IPS DF 19.7 (cell line): ENCODE measurements around the gene SEMA4F.

Experiments used
- DNase-seq: peaks from one replicate; pipeline ENCODE4 v3.0.0-alpha.2; 2013; ENCODE audit warnings: low read depth, low spot score

Gene SEMA4F

GRCh38 chr2:74707837-74708236, 53.8 kb downstream of the SEMA4F start:
- no peak for DNase-seq

DNA sequence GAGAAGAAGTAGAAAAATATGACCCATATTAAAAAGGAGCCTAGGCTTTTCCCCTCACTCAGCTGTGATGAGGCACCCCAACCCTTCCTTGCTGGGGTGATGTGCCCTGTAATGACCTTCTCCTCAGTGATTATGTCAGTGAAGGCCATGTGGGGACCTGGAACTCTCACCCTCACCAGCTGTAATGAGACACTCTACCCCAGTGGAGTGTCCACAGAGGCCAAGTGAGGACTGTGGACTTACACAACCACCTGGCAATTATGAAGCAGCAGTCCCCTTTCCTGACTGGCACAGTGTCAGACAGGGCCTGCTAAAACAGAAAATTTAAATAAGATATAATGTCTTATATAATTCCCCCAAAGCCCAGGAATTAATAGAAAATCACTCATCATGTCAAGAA, 54.2 kb downstream of the SEMA4F start:
- DNase-seq = no peak

DNA sequence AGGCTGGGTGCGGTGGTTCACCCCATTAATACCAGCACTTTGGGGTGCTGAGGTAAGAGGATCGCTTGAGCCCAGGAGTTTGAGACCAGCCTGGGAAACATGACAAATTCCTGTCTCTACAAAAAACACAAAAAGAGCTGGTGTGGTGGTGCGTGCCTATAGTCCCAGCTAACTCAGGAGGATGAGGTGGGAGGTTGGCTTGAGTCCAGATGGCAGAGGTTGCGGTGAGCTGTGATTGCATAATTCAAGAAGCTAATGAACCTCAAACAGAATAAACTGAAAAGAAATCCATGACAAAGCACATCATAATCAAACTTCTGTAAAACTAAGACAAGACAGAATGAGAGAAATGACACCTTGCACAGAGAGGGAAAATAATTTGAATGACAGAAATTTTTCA, 54.8 kb downstream of the SEMA4F start:
- DNase-seq = no peak

GRCh38 chr2:74712223-74713053, 58.4 kb downstream of the SEMA4F start:
- no peak for DNase-seq

- DNase-seq = no peak
Measured at GRCh38 chr2:74714691-74715080, 60.6 kb downstream of the SEMA4F start.

DNA sequence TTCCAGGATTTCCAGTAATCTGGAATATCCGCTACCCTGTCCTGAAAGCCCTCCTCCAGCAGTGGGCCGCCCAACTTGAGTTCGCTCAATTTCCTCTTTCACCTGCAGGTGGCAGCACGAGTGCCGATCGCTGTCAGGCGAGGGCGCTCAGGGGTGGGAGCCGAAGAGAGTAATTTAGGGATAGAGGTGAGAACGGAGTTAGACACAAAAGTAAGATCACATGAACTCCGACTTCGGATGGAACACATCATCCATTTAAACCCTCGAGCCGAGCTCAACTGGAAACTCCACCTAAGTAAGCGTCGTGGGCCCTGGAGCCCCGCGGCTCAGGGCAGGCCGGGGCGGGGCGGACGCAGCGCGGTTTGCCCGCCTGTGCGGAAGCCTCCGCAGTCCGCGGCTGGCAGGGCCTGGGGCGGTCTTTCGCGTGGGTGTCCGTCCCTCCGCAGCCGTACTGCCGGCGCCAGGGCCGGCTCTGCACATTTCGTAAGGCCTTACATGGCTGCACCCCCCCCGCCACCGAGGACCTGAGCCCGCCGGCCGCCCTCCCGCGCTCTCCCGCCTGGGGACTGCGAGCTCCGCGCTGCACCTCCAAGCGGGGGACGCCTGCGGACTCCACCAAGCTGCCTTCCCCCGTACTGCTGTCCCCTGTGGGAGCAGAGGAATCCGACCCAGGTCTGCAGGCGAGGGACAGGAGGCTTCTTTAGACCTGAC, 61.2 kb downstream of the SEMA4F start:
- DNase-seq = no peak

- no peak for DNase-seq
Measured at GRCh38 chr2:74715880-74716279, 61.8 kb downstream of the SEMA4F start.

GRCh38 chr2:74719066-74719465, 65.0 kb downstream of the SEMA4F start:
- no peak for DNase-seq

- no peak for DNase-seq
Measured at GRCh38 chr2:74721316-74721715, 67.3 kb downstream of the SEMA4F start.

DNA sequence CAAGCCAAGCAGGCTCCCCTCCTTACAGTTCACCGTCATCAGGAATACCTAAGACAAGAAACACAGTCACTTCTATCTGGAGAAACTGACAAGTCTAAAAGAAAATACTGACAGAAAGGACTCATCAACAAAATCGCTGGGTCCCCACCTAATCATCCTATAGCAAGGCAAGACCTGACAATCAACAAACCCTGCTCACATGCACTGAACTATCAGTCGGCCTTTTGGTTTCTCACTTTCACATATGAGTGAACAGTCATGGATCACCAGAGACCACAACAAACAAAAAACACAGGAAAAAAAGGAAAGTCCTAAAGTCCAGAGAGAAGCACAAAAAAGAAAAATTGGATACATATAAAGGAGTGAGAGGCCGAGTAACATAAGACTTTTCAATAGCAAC, 70.4 kb downstream of the SEMA4F start:
- DNase-seq = no peak

GRCh38 chr2:74725287-74725686, 71.2 kb downstream of the SEMA4F start:
- no peak for DNase-seq

- no peak for DNase-seq
Measured at GRCh38 chr2:74728842-74729241, 74.8 kb downstream of the SEMA4F start.

- DNase-seq = no peak
Measured at GRCh38 chr2:74730530-74730929, 76.5 kb downstream of the SEMA4F start.
